Neuronal stem cell (in vitro differentiated cells): ENCODE measurements around the gene SSBP4.

Experiments used
- DNase-seq: peaks from one replicate; pipeline ENCODE4 v3.0.0-alpha.2; 2013; ENCODE audit warnings: low spot score
- H2AFZ ChIP-seq: one replicate; pipeline ENCODE4 v1.6.1; 2013; ENCODE audit warnings: mild to moderate bottlenecking, low read length, inconsistent platforms
- H2AK5ac ChIP-seq: 2 replicates; pipeline ENCODE4 v1.6.1; 2013; ENCODE audit warnings: low read depth, mild to moderate bottlenecking, inconsistent platforms, low read length, moderate library complexity, mixed read lengths
- H2BK120ac ChIP-seq: 2 replicates; pipeline ENCODE4 v1.6.1; 2013; ENCODE audit warnings: low read depth, mild to moderate bottlenecking, inconsistent platforms, low read length, moderate library complexity, mixed read lengths
- H2BK12ac ChIP-seq: one replicate; pipeline ENCODE4 v1.6.1; 2013; ENCODE audit warnings: low read length, inconsistent platforms
- H2BK15ac ChIP-seq: 2 replicates; pipeline ENCODE4 v1.6.1; 2013; ENCODE audit warnings: mild to moderate bottlenecking, low read length, inconsistent platforms, mixed read lengths
- H2BK5ac ChIP-seq: one replicate; pipeline ENCODE4 v1.6.1; 2013; ENCODE audit warnings: inconsistent platforms, mild to moderate bottlenecking, low read length, moderate library complexity
- H3K14ac ChIP-seq: one replicate; pipeline ENCODE4 v1.6.1; 2013; ENCODE audit warnings: low read length, inconsistent platforms
- H3K18ac ChIP-seq: 2 replicates; pipeline ENCODE4 v1.6.1; 2013; ENCODE audit warnings: low read length, inconsistent platforms
- H3K23ac ChIP-seq: 2 replicates; pipeline ENCODE4 v1.6.1; 2013; ENCODE audit warnings: low read depth, mild to moderate bottlenecking, mixed read lengths, low read length, inconsistent platforms; ENCODE audit not compliant: poor library complexity
- H3K27ac ChIP-seq: replicated peaks from 3 replicates; pipeline ENCODE4 v1.5.1; 2013; ENCODE audit warnings: low read length, inconsistent platforms
- H3K27me3 ChIP-seq, 3 experiments: 2 replicates each; pipeline ENCODE4 v1.6.1; 2013; ENCODE audit warnings: low read length in 3 of 3, mild to moderate bottlenecking in 2 of 3, inconsistent platforms in 1 of 3, low read depth in 1 of 3, mixed read lengths in 1 of 3, moderate library complexity in 1 of 3; ENCODE audit not compliant: control insufficient read depth in 3 of 3, insufficient read depth in 3 of 3
- H3K36me3 ChIP-seq, 2 donors: replicated peaks in 1 of 2; 2 replicates each; pipeline ENCODE4 v1.6.1; 2013; ENCODE audit warnings: low read length in 2 of 2; ENCODE audit not compliant: control insufficient read depth in 2 of 2, insufficient read depth in 2 of 2
- H3K4ac ChIP-seq: 2 replicates; pipeline ENCODE4 v1.6.1; 2013; ENCODE audit warnings: inconsistent platforms, mild to moderate bottlenecking, low read length, moderate library complexity
- H3K4me1 ChIP-seq, 2 donors: 1 replicate in 1 of 2; 2 replicates in 1 of 2; pipeline ENCODE4 v1.6.1; 2013; ENCODE audit warnings: low read length in 2 of 2, low read depth in 1 of 2; ENCODE audit not compliant: control insufficient read depth in 2 of 2, insufficient read depth in 1 of 2
- H3K4me2 ChIP-seq: one replicate; pipeline ENCODE4 v1.6.1; 2013; ENCODE audit warnings: mild to moderate bottlenecking, low read length, inconsistent platforms; ENCODE audit not compliant: insufficient read depth, poor library complexity, severe bottlenecking
- H3K4me3 ChIP-seq, 2 donors: 2 replicates each; pipeline ENCODE4 v1.5.1; 2013; ENCODE audit warnings: low read length in 2 of 2, mild to moderate bottlenecking in 2 of 2, inconsistent platforms in 1 of 2, moderate library complexity in 1 of 2
- H3K79me1 ChIP-seq: one replicate; pipeline ENCODE4 v1.6.1; 2013; ENCODE audit warnings: low read depth, mild to moderate bottlenecking, inconsistent platforms, low read length, moderate library complexity
- H3K9ac ChIP-seq: one replicate; pipeline ENCODE4 v1.6.1; 2013; ENCODE audit warnings: mild to moderate bottlenecking, low read depth, low read length, inconsistent platforms; ENCODE audit not compliant: poor library complexity
- H3K9me3 ChIP-seq, 2 donors: replicated peaks in 1 of 2; 2 replicates each; pipeline versions ENCODE3 to v1.6.1; 2013; ENCODE audit warnings: low read length in 2 of 2, mild to moderate bottlenecking in 2 of 2, inconsistent platforms in 1 of 2, low read depth in 1 of 2, mixed read lengths in 1 of 2, moderate library complexity in 1 of 2; ENCODE audit not compliant: control insufficient read depth in 2 of 2, insufficient read depth in 1 of 2
- H4K8ac ChIP-seq: one replicate; pipeline ENCODE4 v1.6.1; 2013; ENCODE audit warnings: low read depth, mild to moderate bottlenecking, inconsistent platforms, low read length, moderate library complexity
- H4K91ac ChIP-seq: one replicate; pipeline ENCODE4 v1.6.1; 2013; ENCODE audit warnings: low read length, low read depth, mild to moderate bottlenecking, inconsistent platforms; ENCODE audit not compliant: poor library complexity
- WGBS, 2 donors: extraction: QIAGEN DNeasy Blood & Tissue Kit; methylation state at CpG; one replicate each; pipeline ENCODE4 v1.1.7; 2013; ENCODE audit warnings: missing lambda C conversion rate in 2 of 2, mixed read lengths in 1 of 2; ENCODE audit not compliant: insufficient read length in 2 of 2, insufficient replicate concordance in 1 of 2; ENCODE audit errors: extremely low coverage in 2 of 2; 5-methylcytosine and 5-hydroxymethylcytosine counted together

Gene SSBP4

GRCh38 chr19:18460900-18461299 lies 41.7 kb downstream of the SSBP4 start:
- H3K27ac ChIP-seq: no peak overlapping the region

GRCh38 chr19:18461471-18461870 lies 42.3 kb downstream of the SSBP4 start:
- Histone ChIP-seq H4K91ac (no peak overlapping the region), H2BK5ac (no peak overlapping the region), H3K36me3 (peaks cover 22 to 34% of the 10 kb centered on the region in 2 donors), H2AK5ac (peak overlapping the region; percentile 56), H3K4ac (peak overlapping the region; percentile 78), H3K4me3 (no peak overlapping the region), H2AFZ (no peak overlapping the region), H3K23ac (peak overlapping the region; percentile 59), H3K27ac (no peak overlapping the region), H3K14ac (no peak overlapping the region), H3K9ac (peak overlapping the region; percentile 17), H2BK15ac (no peak overlapping the region), H2BK120ac (no peak overlapping the region), H3K79me1 (peaks cover 2% of the 10 kb centered on the region), H4K8ac (peak overlapping the region; percentile 31), H3K18ac (peak overlapping the region; percentile 7), H3K9me3 (no peaks in the 10 kb centered on the region), H2BK12ac (peak overlapping the region; percentile 79), H3K4me1 (peaks cover 7 to 14% of the 10 kb centered on the region in 2 donors), H3K4me2 (no peak overlapping the region), H3K27me3 (peaks cover 0 to 2% (median 0%) of the 10 kb centered on the region in 3 experiments)
- DNase-seq: no peak
- no CpG with 5 or more reads among the region's 22 CpGs for WGBS, 2 donors

More at GRCh38 chr19:18460900-18461299, 41.7 kb downstream of the SSBP4 start:
- no CpG with 5 or more reads among the region's 12 CpGs for WGBS, 2 donors
- H2BK12ac ChIP-seq: no peak overlapping the region
- no peaks in the 10 kb centered on the region for H3K9me3 ChIP-seq
- no peak overlapping the region for H3K4me2 ChIP-seq
- H3K23ac ChIP-seq: no peak overlapping the region
- H2BK5ac ChIP-seq: no peak overlapping the region
- H3K36me3 ChIP-seq: peaks cover 24 to 37% of the 10 kb centered on the region in 2 donors
- H2BK120ac ChIP-seq: no peak overlapping the region
- DNase-seq: no peak
- H4K91ac ChIP-seq: no peak overlapping the region
- H2AFZ ChIP-seq: no peak overlapping the region
- no peak overlapping the region for H3K14ac ChIP-seq
- no peak overlapping the region for H3K4ac ChIP-seq
- peaks cover 2% of the 10 kb centered on the region for H3K79me1 ChIP-seq
- H3K27me3 ChIP-seq: peaks cover 0 to 2% (median 0%) of the 10 kb centered on the region in 3 experiments
- H3K9ac ChIP-seq: no peak overlapping the region
- peak overlapping the region; percentile 9 for H2AK5ac ChIP-seq
- no peak overlapping the region for H4K8ac ChIP-seq
- no peak overlapping the region for H2BK15ac ChIP-seq
- peaks cover 7 to 16% of the 10 kb centered on the region in 2 donors for H3K4me1 ChIP-seq
- H3K4me3 ChIP-seq: no peak overlapping the region
- H3K18ac ChIP-seq: no peak overlapping the region

- Histone ChIP-seq H3K4me3 (no peak overlapping the region), H2BK5ac (no peak overlapping the region), H4K91ac (no peak overlapping the region), H2AK5ac (no peak overlapping the region), H2BK120ac (no peak overlapping the region), H3K27me3 (no peaks in the 10 kb centered on the region), H3K36me3 (peaks cover 18 to 23% of the 10 kb centered on the region in 2 donors), H3K27ac (no peak overlapping the region), H3K79me1 (peaks cover 3% of the 10 kb centered on the region), H3K23ac (peak overlapping the region; percentile 22), H3K9ac (peak overlapping the region; percentile 45), H3K4me1 (peaks cover 2 to 7% of the 10 kb centered on the region in 2 donors), H2AFZ (no peak overlapping the region), H3K18ac (no peak overlapping the region), H2BK15ac (no peak overlapping the region), H3K14ac (no peak overlapping the region), H3K9me3 (no peaks in the 10 kb centered on the region), H3K4ac (no peak overlapping the region), H3K4me2 (no peak overlapping the region), H2BK12ac (no peak overlapping the region), H4K8ac (no peak overlapping the region)
- no CpG with 5 or more reads among the region's 8 CpGs for WGBS, 2 donors
- no peak for DNase-seq
Observed at GRCh38 chr19:18464646-18465045, 45.4 kb downstream of the SSBP4 start.

GRCh38 chr19:18465214-18465963 lies 46.2 kb downstream of the SSBP4 start:
- Histone ChIP-seq H3K36me3 (peaks cover 13 to 16% of the 10 kb centered on the region in 2 donors), H3K4me1 (peaks cover 4 to 7% of the 10 kb centered on the region in 2 donors), H4K8ac (no peak overlapping the region), H3K4me2 (no peak overlapping the region), H3K9ac (peak overlapping the region; percentile 44), H3K4me3 (no peak overlapping the region), H2AK5ac (no peak overlapping the region), H2AFZ (no peak overlapping the region), H3K18ac (no peak overlapping the region), H3K14ac (no peak overlapping the region), H3K9me3 (no peaks in the 10 kb centered on the region), H2BK120ac (no peak overlapping the region), H3K79me1 (peaks cover 4% of the 10 kb centered on the region), H3K27ac (no peak overlapping the region), H2BK15ac (no peak overlapping the region), H2BK12ac (no peak overlapping the region), H3K27me3 (no peaks in the 10 kb centered on the region), H2BK5ac (no peak overlapping the region), H3K4ac (no peak overlapping the region), H4K91ac (no peak overlapping the region), H3K23ac (no peak overlapping the region)
- DNase-seq: no peak
- no CpG with 5 or more reads among the region's 30 CpGs for WGBS, 2 donors
